Sigmoid colon (tissue), 7 donors: ENCODE data around the gene NEURL1. TPM values are rescaled to one million over a fixed set of nuclear protein-coding genes. Genes with fewer than 3 reads are reported as not detected.
A peak's percentile ranks its signal among the peaks of the same experiment; 100 is the strongest.

Experiments
- DNase-seq: peaks from one replicate; pipeline ENCODE4 v3.0.0-alpha.2; 2019
- H3K27ac ChIP-seq, 4 donors: fragments of 200-600 bp; sonication (generic); one replicate each; pipeline ENCODE4 v1.5.1; 2016 to 2019; ENCODE audit warnings: mild to moderate bottlenecking in 1 of 4
- H3K27me3 ChIP-seq, 3 donors: fragments of 200-600 bp; sonication (generic); one replicate each; pipeline ENCODE4 v1.5.1; 2019; ENCODE audit warnings: mild to moderate bottlenecking in 1 of 3
- H3K36me3 ChIP-seq, 4 donors: fragments of 200-600 bp; sonication (generic); one replicate each; pipeline ENCODE4 v1.5.1; 2016 to 2019
- H3K4me1 ChIP-seq, 4 donors: fragments of 200-600 bp; sonication (generic); one replicate each; pipeline ENCODE4 v1.5.1; 2017 to 2019
- H3K4me3 ChIP-seq, 4 donors: fragments of 200-600 bp; sonication (generic); one replicate each; pipeline ENCODE4 v1.5.1; 2017 to 2019; ENCODE audit warnings: mild to moderate bottlenecking in 2 of 4, moderate library complexity in 1 of 4
- H3K9me3 ChIP-seq, 4 donors: fragments of 200-600 bp in 3 of 4; sonication (generic) in 3 of 4; one replicate each; pipeline versions ENCODE4 v1.5.1 to v1.6.1; 2013 to 2019
- CTCF ChIP-seq, 4 experiments: fragments of 450-650 bp in 3 of 4; fragments of 200-600 bp in 1 of 4; IDR thresholded peaks; one replicate each; pipeline ENCODE4 v1.5.1; 2016 to 2019; ENCODE audit warnings: antibody characterized with exemption in 4 of 4, mild to moderate bottlenecking in 3 of 4, moderate library complexity in 2 of 4
- EP300 ChIP-seq, 4 donors: sonication (generic); formaldehyde crosslinking; IDR thresholded peaks; one replicate each; pipeline ENCODE4 v1.6.1; 2017; ENCODE audit warnings: antibody characterized with exemption in 4 of 4
- POLR2A ChIP-seq, 2 donors: fragments of 450-650 bp; IDR thresholded peaks; one replicate each; pipeline ENCODE4 v1.6.1; 2016; ENCODE audit warnings: antibody characterized with exemption in 2 of 2, mild to moderate bottlenecking in 2 of 2, moderate library complexity in 2 of 2
- POLR2AphosphoS5 ChIP-seq, 4 donors: sonication (generic); formaldehyde crosslinking; IDR thresholded peaks; one replicate each; pipeline ENCODE4 v1.6.1; 2017; ENCODE audit warnings: antibody characterized with exemption in 4 of 4
- WGBS, 2 donors: extraction: QIAGEN DNeasy Blood & Tissue Kit; methylation state at CpG; one replicate each; pipeline ENCODE4 v1.1.7; 2013; 5-methylcytosine and 5-hydroxymethylcytosine counted together
- intact Hi-C: fragments of 100-400 bp; cut with DNase I; formaldehyde crosslinking; loops from one replicate; pipeline ENCODE4 v1.15.1; 2023
- polyA plus RNA-seq, 3 donors: library from polyadenylated mRNA; stranded (reverse); fragments of 200-250 nt; gene quantifications; one replicate each; pipeline ENCODE4 v1.2.3, GENCODE V29; 2013
- total RNA-seq, 4 donors: library from RNA; depleted of rRNA; stranded (reverse); fragments of >200 nt; gene quantifications; one replicate each; pipeline ENCODE4 v1.1.0, GENCODE V29; 2016
- donor health status: healthy with polysubstance abuse.
- donor health status: Bipolar disorder and iron deficiency.
- donor health status: healthy.

Gene NEURL1
- total and polyA plus RNA-seq, 7 donors: 0.41 to 54.1 (median 15.3) TPM; not detected in 1

DNA sequence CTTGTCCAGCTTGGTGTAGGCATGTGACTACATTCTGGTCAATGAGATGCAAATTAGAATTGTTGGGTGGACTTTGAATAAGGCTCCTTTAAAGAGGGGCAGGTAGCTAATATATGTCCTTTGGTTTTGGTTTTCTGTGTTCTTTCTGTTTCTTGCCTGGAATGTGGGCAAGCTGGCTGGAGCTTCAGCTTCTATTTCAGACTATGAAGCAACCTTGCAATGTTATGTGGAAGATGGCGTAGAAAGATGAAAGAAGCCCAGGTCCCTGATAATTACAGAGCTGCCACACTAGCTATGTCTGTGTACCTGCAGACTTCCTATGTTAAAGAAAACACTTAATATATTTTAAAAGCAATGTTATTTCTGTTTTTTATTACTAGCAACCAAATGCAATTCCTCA is 46.2 kb downstream of the NEURL1 start:
- Histone ChIP-seq H3K4me1 (peaks cover 0 to 15% (median 12%) of the 10 kb centered on the region in 4 donors), H3K4me3 (no peak overlapping the region), H3K27ac (no peak overlapping the region), H3K9me3 (no peaks in the 10 kb centered on the region), H3K27me3 (peaks cover 0 to 15% (median 0%) of the 10 kb centered on the region in 3 donors), H3K36me3 (no peaks in the 10 kb centered on the region)
- intact Hi-C loops: no loop called here
- 0 to 69% methylated on average over 1 of the region's 1 CpG for WGBS, 2 donors
- TF ChIP-seq POLR2AphosphoS5 (IDR thresholded peaks at IDR 0.05) (no peak), POLR2A (IDR thresholded peaks at IDR 0.05) (no peak), EP300 (IDR thresholded peaks at IDR 0.05) (no peak), CTCF (IDR thresholded peaks at IDR 0.05) (no peak)
- DNase-seq: no peak

DNA sequence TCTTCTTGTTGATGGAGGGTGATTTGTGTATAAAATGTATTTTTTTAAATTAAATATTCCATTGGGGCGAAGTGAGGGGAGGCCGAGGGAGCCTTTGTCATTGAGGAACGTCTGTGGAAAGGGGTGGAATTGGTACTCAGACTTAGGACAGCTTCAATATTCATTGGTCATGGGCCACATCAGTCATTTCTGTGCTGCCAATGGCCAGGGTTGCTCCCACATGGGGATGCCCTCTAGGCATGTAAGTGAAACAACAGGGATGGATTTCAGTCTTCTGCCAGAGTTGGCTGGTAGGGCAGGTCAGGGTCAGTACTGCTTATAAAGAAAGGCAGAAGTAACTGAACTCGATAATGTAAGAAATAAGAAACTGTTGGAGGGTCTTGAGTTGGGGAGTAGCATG is 47.2 kb downstream of the NEURL1 start:
- no peak overlapping the region for H3K27ac ChIP-seq
- no peak for DNase-seq
- H3K9me3 ChIP-seq: no peaks in the 10 kb centered on the region
- 81 to 91% methylated on average over 4 of the region's 4 CpGs for WGBS, 2 donors
- no peaks in the 10 kb centered on the region for H3K36me3 ChIP-seq
- intact Hi-C loops: no loop called here
- H3K27me3 ChIP-seq: peaks cover 0 to 15% (median 0%) of the 10 kb centered on the region in 3 donors
- H3K4me3 ChIP-seq: no peak overlapping the region
- TF ChIP-seq POLR2AphosphoS5 (IDR thresholded peaks at IDR 0.05): no peak
- TF ChIP-seq POLR2A (IDR thresholded peaks at IDR 0.05): no peak
- TF ChIP-seq EP300 (IDR thresholded peaks at IDR 0.05): no peak
- TF ChIP-seq CTCF (IDR thresholded peaks at IDR 0.05): no peak
- peaks cover 0 to 15% (median 12%) of the 10 kb centered on the region in 4 donors for H3K4me1 ChIP-seq

GRCh38 chr10:103541616-103542015 is 48.1 kb downstream of the NEURL1 start:
- TF ChIP-seq POLR2AphosphoS5 (IDR thresholded peaks at IDR 0.05): no peak
- TF ChIP-seq POLR2A (IDR thresholded peaks at IDR 0.05): no peak
- TF ChIP-seq CTCF (IDR thresholded peaks at IDR 0.05): no peak
- TF ChIP-seq EP300 (IDR thresholded peaks at IDR 0.05): no peak
- intact Hi-C loops: no loop called here
- no peaks in the 10 kb centered on the region for H3K36me3 ChIP-seq
- no peak for DNase-seq
- no peak overlapping the region for H3K27ac ChIP-seq
- H3K27me3 ChIP-seq: peaks cover 0 to 15% (median 0%) of the 10 kb centered on the region in 3 donors
- 96 to 98% methylated on average over 3 of the region's 3 CpGs for WGBS, 2 donors
- H3K4me1 ChIP-seq: peaks cover 0 to 15% (median 12%) of the 10 kb centered on the region in 4 donors
- H3K9me3 ChIP-seq: no peaks in the 10 kb centered on the region
- no peak overlapping the region for H3K4me3 ChIP-seq

- TF ChIP-seq POLR2A (IDR thresholded peaks at IDR 0.05) (no peak), CTCF (IDR thresholded peaks at IDR 0.05) (no peak), POLR2AphosphoS5 (IDR thresholded peaks at IDR 0.05) (no peak), EP300 (IDR thresholded peaks at IDR 0.05) (no peak)
- Histone ChIP-seq H3K36me3 (no peaks in the 10 kb centered on the region), H3K4me3 (peak overlapping the region in 3 of 4 donors; percentile 21 to 41 (median 36)), H3K27me3 (peaks cover 0 to 15% (median 0%) of the 10 kb centered on the region in 3 donors), H3K4me1 (peaks cover 0 to 15% (median 12%) of the 10 kb centered on the region in 4 donors), H3K9me3 (no peaks in the 10 kb centered on the region), H3K27ac (no peak overlapping the region)
- DNase-seq: no peak
- intact Hi-C loops: no loop called here
- 12 to 13% methylated on average over 17 of the region's 17 CpGs for WGBS, 2 donors
Observed at GRCh38 chr10:103542764-103543616, 49.5 kb downstream of the NEURL1 start.
